ENCODE results near the gene PHF12. TPM values are rescaled to one million over a fixed set of nuclear protein-coding genes. Genes with fewer than 3 reads are reported as not detected.

Gene PHF12
- total RNA-seq, 1 experiment from 2014 or later: 79.1 TPM

- in situ Hi-C loops (cut with HindIII; ENCODE audit: low pct_unique_long_range_greater_than_20kb, low sequenced_read_pairs) (no loop called here), intact Hi-C loops (cut with micrococcal nuclease; ENCODE audit: unreplicated experiment) (no loop called here)
- DNase-seq (ENCODE audit: low read depth, low spot score) (no peak), ATAC-seq (no peak)
- BruUV-seq (replicated peaks): no TSS peak
- Histone ChIP-seq H3K27ac (ENCODE audit: low read length) (no peak overlapping the region), H3K36me3 (ENCODE audit: control insufficient read depth, insufficient read depth, low read length) (no peaks in the 10 kb centered on the region), H3K9me3 (ENCODE audit: control insufficient read depth, insufficient read depth, low read depth, low read length) (no peaks in the 10 kb centered on the region), H3K4me3 (ENCODE audit: low read depth in 2 of 2, low read length in 2 of 2) (no peak overlapping the region), H3K27me3 (ENCODE audit: control insufficient read depth, insufficient read depth, low read length) (no peaks in the 10 kb centered on the region), H3K4me1 (ENCODE audit: control insufficient read depth, insufficient read depth, low read length) (peaks cover 3% of the 10 kb centered on the region; the same call in 1 of the 2 replicates)
- CTCF ChIA-PET: no interaction called here
- TF ChIP-seq TCF7L2 (IDR thresholded peaks at IDR 0.05; ENCODE audit: low read depth, low read length): no peak
- POLR2A ChIA-PET: interaction anchor here (0.7 kb wide), 1 partner anchor 78 kb away, joined by 3 read pairs; no protein-coding TSS in a partner anchor
These were observed 21.5 kb downstream of the PHF12 start for GRCh38 chr17:28929787-28930186.

GRCh38 chr17:28928061-28928460, 23.3 kb downstream of the PHF12 start:
- H3K4me3 ChIP-seq (ENCODE audit: low read depth in 2 of 2, low read length in 2 of 2): no peak overlapping the region
- BruUV-seq (replicated peaks): no TSS peak
- H3K27me3 ChIP-seq (ENCODE audit: control insufficient read depth, insufficient read depth, low read length): no peaks in the 10 kb centered on the region
- intact Hi-C loops (cut with micrococcal nuclease; ENCODE audit: unreplicated experiment): no loop called here
- peaks cover 3% of the 10 kb centered on the region; the same call in 1 of the 2 replicates for H3K36me3 ChIP-seq (ENCODE audit: control insufficient read depth, insufficient read depth, low read length)
- in situ Hi-C loops (cut with HindIII; ENCODE audit: low pct_unique_long_range_greater_than_20kb, low sequenced_read_pairs): no loop called here
- POLR2A ChIA-PET: no interaction called here
- no peak overlapping the region for H3K27ac ChIP-seq (ENCODE audit: low read length)
- TF ChIP-seq POLR2AphosphoS5 (IDR thresholded peaks at IDR 0.05; ENCODE audit: low read depth, low read length) (no peak), TCF7L2 (IDR thresholded peaks at IDR 0.05; ENCODE audit: low read depth, low read length) (no peak), CTCF (IDR thresholded peaks at IDR 0.05) (no peak), SIN3A (IDR thresholded peaks at IDR 0.05; ENCODE audit: borderline replicate concordance, insufficient read depth, low read depth, low read length) (no peak)
- TF ChIP-seq, protein P1, sequence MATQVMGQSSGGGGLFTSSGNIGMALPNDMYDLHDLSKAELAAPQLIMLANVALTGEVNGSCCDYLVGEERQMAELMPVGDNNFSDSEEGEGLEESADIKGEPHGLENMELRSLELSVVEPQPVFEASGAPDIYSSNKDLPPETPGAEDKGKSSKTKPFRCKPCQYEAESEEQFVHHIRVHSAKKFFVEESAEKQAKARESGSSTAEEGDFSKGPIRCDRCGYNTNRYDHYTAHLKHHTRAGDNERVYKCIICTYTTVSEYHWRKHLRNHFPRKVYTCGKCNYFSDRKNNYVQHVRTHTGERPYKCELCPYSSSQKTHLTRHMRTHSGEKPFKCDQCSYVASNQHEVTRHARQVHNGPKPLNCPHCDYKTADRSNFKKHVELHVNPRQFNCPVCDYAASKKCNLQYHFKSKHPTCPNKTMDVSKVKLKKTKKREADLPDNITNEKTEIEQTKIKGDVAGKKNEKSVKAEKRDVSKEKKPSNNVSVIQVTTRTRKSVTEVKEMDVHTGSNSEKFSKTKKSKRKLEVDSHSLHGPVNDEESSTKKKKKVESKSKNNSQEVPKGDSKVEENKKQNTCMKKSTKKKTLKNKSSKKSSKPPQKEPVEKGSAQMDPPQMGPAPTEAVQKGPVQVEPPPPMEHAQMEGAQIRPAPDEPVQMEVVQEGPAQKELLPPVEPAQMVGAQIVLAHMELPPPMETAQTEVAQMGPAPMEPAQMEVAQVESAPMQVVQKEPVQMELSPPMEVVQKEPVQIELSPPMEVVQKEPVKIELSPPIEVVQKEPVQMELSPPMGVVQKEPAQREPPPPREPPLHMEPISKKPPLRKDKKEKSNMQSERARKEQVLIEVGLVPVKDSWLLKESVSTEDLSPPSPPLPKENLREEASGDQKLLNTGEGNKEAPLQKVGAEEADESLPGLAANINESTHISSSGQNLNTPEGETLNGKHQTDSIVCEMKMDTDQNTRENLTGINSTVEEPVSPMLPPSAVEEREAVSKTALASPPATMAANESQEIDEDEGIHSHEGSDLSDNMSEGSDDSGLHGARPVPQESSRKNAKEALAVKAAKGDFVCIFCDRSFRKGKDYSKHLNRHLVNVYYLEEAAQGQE (IDR thresholded peaks at IDR 0.05; ENCODE audit: insufficient read depth in 1 of 2, low read depth in 2 of 2, low read length in 1 of 2): no peak
- no peak for DNase-seq (ENCODE audit: low read depth, low spot score)
- CTCF ChIA-PET: no interaction called here
- ATAC-seq: no peak
- peaks cover 3% of the 10 kb centered on the region; the same call in 1 of the 2 replicates for H3K4me1 ChIP-seq (ENCODE audit: control insufficient read depth, insufficient read depth, low read length)
- H3K9me3 ChIP-seq (ENCODE audit: control insufficient read depth, insufficient read depth, low read depth, low read length): no peaks in the 10 kb centered on the region

- TF ChIP-seq POLR2AphosphoS5 (IDR thresholded peaks at IDR 0.05; ENCODE audit: low read depth, low read length): no peak
- no peak for TF ChIP-seq CTCF (IDR thresholded peaks at IDR 0.05)
- TF ChIP-seq, protein P1 (IDR thresholded peaks at IDR 0.05; ENCODE audit: insufficient read depth in 1 of 2, low read depth in 2 of 2, low read length in 1 of 2): no peak
- no peak for TF ChIP-seq TCF7L2 (IDR thresholded peaks at IDR 0.05; ENCODE audit: low read depth, low read length)
- TF ChIP-seq SIN3A (IDR thresholded peaks at IDR 0.05; ENCODE audit: borderline replicate concordance, insufficient read depth, low read depth, low read length): no peak
- no peaks in the 10 kb centered on the region for H3K27me3 ChIP-seq (ENCODE audit: control insufficient read depth, insufficient read depth, low read length)
- no TSS peak for BruUV-seq (replicated peaks)
- no peak for ATAC-seq
- peaks cover 8% of the 10 kb centered on the region; the same call in 1 of the 2 replicates for H3K36me3 ChIP-seq (ENCODE audit: control insufficient read depth, insufficient read depth, low read length)
- POLR2A ChIA-PET: no interaction called here
- intact Hi-C loops (cut with micrococcal nuclease; ENCODE audit: unreplicated experiment) (no loop called here), in situ Hi-C loops (cut with HindIII; ENCODE audit: low pct_unique_long_range_greater_than_20kb, low sequenced_read_pairs) (no loop called here)
- H3K4me1 ChIP-seq (ENCODE audit: control insufficient read depth, insufficient read depth, low read length): peaks cover 3% of the 10 kb centered on the region; the same call in 1 of the 2 replicates
- CTCF ChIA-PET: interaction anchor here (0.6 kb wide), 1 partner anchor 824 kb away, joined by 4 read pairs; no protein-coding TSS in a partner anchor
- DNase-seq (ENCODE audit: low read depth, low spot score): no peak
- H3K4me3 ChIP-seq (ENCODE audit: low read depth in 2 of 2, low read length in 2 of 2): no peak overlapping the region
- H3K9me3 ChIP-seq (ENCODE audit: control insufficient read depth, insufficient read depth, low read depth, low read length): no peaks in the 10 kb centered on the region
- no peak overlapping the region for H3K27ac ChIP-seq (ENCODE audit: low read length)
These were observed 24.5 kb downstream of the PHF12 start for GRCh38 chr17:28926786-28927185.
